H1 (cell line): ENCODE measurements around the gene MACROD1. TPM values are rescaled to one million over a fixed set of nuclear protein-coding genes. Genes with fewer than 3 reads are reported as not detected.

Experiments
- CTCF ChIA-PET: fragments of 300-600 bp; sonication (Branson Sonifier 250); formaldehyde crosslinking; loops from one replicate; lab custom pipeline; 2021; ENCODE audit not compliant: partially characterized antibody; lab: Charles Lee
- POLR2A ChIA-PET: fragments of 300-600 bp; sonication (Branson Sonifier 250); formaldehyde crosslinking; loops from one replicate; lab custom pipeline; 2021; ENCODE audit warnings: inconsistent platforms; ENCODE audit not compliant: partially characterized antibody; lab: Charles Lee
- DNase-seq, 2 experiments: peaks; one replicate each; pipeline versions ENCODE4 v3.0.0 to v3.0.0-alpha.2; 2010 to 2022; ENCODE audit warnings: low spot score in 2 of 2, low read depth in 1 of 2, mixed read lengths in 1 of 2
- FAIRE-seq: peaks from 2 replicates; lab custom pipeline; 2011; peaks lifted over from hg19 to GRCh38; lab: Jason Lieb, UNC
- H2AFZ ChIP-seq: 2 replicates; pipeline ENCODE4 v1.8.1; 2012; ENCODE audit warnings: low read length, inconsistent platforms
- H2AK5ac ChIP-seq: 2 replicates; pipeline ENCODE4 v1.6.1; 2013; ENCODE audit warnings: low read depth, low read length
- H2BK120ac ChIP-seq: replicated peaks from 2 replicates; pipeline ENCODE3; 2013; ENCODE audit warnings: low read depth, low read length, inconsistent platforms
- H2BK12ac ChIP-seq: 2 replicates; pipeline ENCODE4 v1.6.1; 2013; ENCODE audit warnings: low read depth, low read length
- H2BK15ac ChIP-seq: 2 replicates; pipeline ENCODE4 v1.6.1; 2013; ENCODE audit warnings: low read length
- H2BK20ac ChIP-seq: 2 replicates; pipeline ENCODE4 v1.6.1; 2013; ENCODE audit warnings: low read length
- H2BK5ac ChIP-seq: 2 replicates; pipeline ENCODE4 v1.6.1; 2013; ENCODE audit warnings: low read depth, low read length
- H3K14ac ChIP-seq: 2 replicates; pipeline ENCODE4 v1.6.1; 2013; ENCODE audit warnings: inconsistent platforms; ENCODE audit not compliant: insufficient read length
- H3K18ac ChIP-seq: 2 replicates; pipeline ENCODE4 v1.6.1; 2013; ENCODE audit warnings: low read length; ENCODE audit errors: extremely low read depth
- H3K23ac ChIP-seq: 2 replicates; pipeline ENCODE4 v1.6.1; 2013; ENCODE audit warnings: inconsistent platforms; ENCODE audit not compliant: insufficient read length
- H3K23me2 ChIP-seq: 2 replicates; pipeline ENCODE4 v1.6.1; 2013; ENCODE audit warnings: low read depth, low read length
- H3K27ac ChIP-seq: 2 replicates; pipeline ENCODE4 v1.6.1; 2011; ENCODE audit warnings: low read depth, low read length, inconsistent platforms
- H3K27me3 ChIP-seq, 4 experiments: replicated peaks in 1 of 4; 1 replicate in 1 of 4; 2 replicates in 3 of 4; pipeline versions ENCODE4 v1.6.1 to v1.8.1; 2011 to 2013; ENCODE audit warnings: low read length in 3 of 4, mild to moderate bottlenecking in 3 of 4, inconsistent platforms in 2 of 4, mixed read lengths in 2 of 4, moderate library complexity in 1 of 4; ENCODE audit not compliant: control insufficient read depth in 3 of 4, insufficient read depth in 3 of 4; ENCODE audit errors: extremely low read depth in 1 of 4
- H3K36me3 ChIP-seq, 4 experiments: 2 replicates each; pipeline versions ENCODE4 v1.6.1 to v1.8.1; 2011 to 2013; ENCODE audit warnings: mild to moderate bottlenecking in 4 of 4, low read length in 3 of 4, moderate library complexity in 2 of 4, control low read depth in 1 of 4, inconsistent platforms in 1 of 4; ENCODE audit not compliant: insufficient read depth in 4 of 4, control insufficient read depth in 2 of 4
- H3K4ac ChIP-seq: replicated peaks from 2 replicates; pipeline ENCODE3; 2013; ENCODE audit warnings: low read length, low read depth, mixed read lengths, inconsistent platforms; ENCODE audit not compliant: insufficient read length
- H3K4me1 ChIP-seq, 4 experiments: replicated peaks in 1 of 4; 1 replicate in 1 of 4; 2 replicates in 3 of 4; pipeline versions ENCODE4 v1.6.1 to v1.8.1; 2011 to 2013; ENCODE audit warnings: low read length in 3 of 4, inconsistent platforms in 2 of 4, mixed read lengths in 1 of 4; ENCODE audit not compliant: insufficient read depth in 4 of 4, control insufficient read depth in 3 of 4
- H3K4me2 ChIP-seq, 2 experiments: 2 replicates each; pipeline versions ENCODE4 v1.6.1 to v1.8.1; 2011 to 2013; ENCODE audit warnings: low read depth in 2 of 2, low read length in 2 of 2, control low read depth in 1 of 2, inconsistent platforms in 1 of 2, mild to moderate bottlenecking in 1 of 2; ENCODE audit not compliant: insufficient read depth in 1 of 2
- H3K4me3 ChIP-seq, 4 experiments: fragments of 200-600, 300-600 bp in 1 of 4; sonication (generic), shearing (Covaris generic), sonication (Bioruptor Twin) in 1 of 4; 2 replicates each; pipeline versions ENCODE4 v1.5.1 to v1.8.1; 2011 to 2016; ENCODE audit warnings: low read length in 4 of 4, low read depth in 3 of 4, control low read depth in 2 of 4, inconsistent platforms in 2 of 4, mild to moderate bottlenecking in 2 of 4, mixed read lengths in 1 of 4, moderate library complexity in 1 of 4; ENCODE audit not compliant: insufficient read depth in 2 of 4; ENCODE audit errors: extremely low read depth in 1 of 4
- H3K56ac ChIP-seq: replicated peaks from 2 replicates; pipeline ENCODE3; 2013; ENCODE audit warnings: low read depth, mild to moderate bottlenecking, mixed read lengths, low read length, inconsistent platforms; ENCODE audit not compliant: insufficient read length
- H3K79me1 ChIP-seq: 2 replicates; pipeline ENCODE4 v1.6.1; 2013; ENCODE audit warnings: low read depth, low read length, control low read depth
- H3K79me2 ChIP-seq, 2 experiments: 2 replicates each; pipeline versions ENCODE4 v1.6.1 to v1.8.1; 2012 to 2013; ENCODE audit warnings: low read length in 2 of 2, mild to moderate bottlenecking in 2 of 2, inconsistent platforms in 1 of 2; ENCODE audit not compliant: insufficient read depth in 2 of 2, control insufficient read depth in 1 of 2
- H3K9ac ChIP-seq, 4 experiments: replicated peaks in 1 of 4; 1 replicate in 1 of 4; 2 replicates in 3 of 4; pipeline versions ENCODE4 v1.6.1 to v1.8.1; 2011 to 2013; ENCODE audit warnings: low read depth in 3 of 4, low read length in 3 of 4, control low read depth in 2 of 4, mild to moderate bottlenecking in 2 of 4, moderate library complexity in 2 of 4, inconsistent platforms in 1 of 4; ENCODE audit errors: extremely low read depth in 1 of 4
- H3K9me3 ChIP-seq, 2 experiments: 2 replicates each; pipeline versions ENCODE4 v1.6.1 to v1.8.1; 2012 to 2013; ENCODE audit warnings: mild to moderate bottlenecking in 2 of 2, moderate library complexity in 2 of 2, control low read depth in 1 of 2, inconsistent platforms in 1 of 2, low read depth in 1 of 2, low read length in 1 of 2, mixed read lengths in 1 of 2; ENCODE audit not compliant: insufficient read depth in 2 of 2
- H4K20me1 ChIP-seq, 2 experiments: replicated peaks in 1 of 2; 2 replicates each; pipeline versions ENCODE3 to v1.8.1; 2011 to 2013; ENCODE audit warnings: inconsistent platforms in 2 of 2, low read length in 2 of 2, mild to moderate bottlenecking in 1 of 2; ENCODE audit not compliant: insufficient read depth in 2 of 2, control insufficient read depth in 1 of 2
- H4K5ac ChIP-seq: 2 replicates; pipeline ENCODE4 v1.6.1; 2013; ENCODE audit warnings: low read length, low read depth, mixed read lengths, inconsistent platforms; ENCODE audit not compliant: insufficient read length
- H4K8ac ChIP-seq: 2 replicates; pipeline ENCODE4 v1.8.0; 2013; ENCODE audit warnings: mild to moderate bottlenecking, moderate library complexity, low read length, inconsistent platforms; ENCODE audit not compliant: insufficient read depth; ENCODE audit errors: extremely low read depth
- H4K91ac ChIP-seq: replicated peaks from 2 replicates; pipeline ENCODE3; 2013; ENCODE audit warnings: low read length, mixed read lengths, inconsistent platforms; ENCODE audit not compliant: insufficient read length
- BCL11A ChIP-seq, 2 experiments: IDR thresholded peaks; one replicate each; pipeline ENCODE4 v1.6.1; 2011; ENCODE audit warnings: low read depth in 2 of 2, low read length in 2 of 2, mild to moderate bottlenecking in 2 of 2
- CEBPB ChIP-seq: IDR thresholded peaks from 2 replicates; pipeline ENCODE4 v1.6.1; 2012; ENCODE audit warnings: low read depth, low read length
- EGR1 ChIP-seq: IDR thresholded peaks from 2 replicates; pipeline ENCODE4 v1.6.1; 2011; ENCODE audit warnings: low read depth, low read length, borderline replicate concordance
- HDAC2 ChIP-seq, 2 experiments: fragments of 300-600 bp in 1 of 2; sonication (generic) in 1 of 2; IDR thresholded peaks; 2 replicates each; pipeline ENCODE4 v1.6.1; 2011 to 2012; ENCODE audit warnings: low read depth in 2 of 2, low read length in 2 of 2, mild to moderate bottlenecking in 2 of 2, moderate library complexity in 2 of 2, borderline replicate concordance in 1 of 2, inconsistent platforms in 1 of 2
- HDAC6 ChIP-seq: IDR thresholded peaks from one replicate; pipeline ENCODE4 v1.7.1; 2012; ENCODE audit warnings: low read depth, mild to moderate bottlenecking, inconsistent platforms, low read length, moderate library complexity
- JUND ChIP-seq: IDR thresholded peaks from 2 replicates; pipeline ENCODE4 v1.6.1; 2011; ENCODE audit warnings: mild to moderate bottlenecking, improper control_type of control experiment, low read length
- KDM1A ChIP-seq: fragments of 200-600, 300-600 bp; sonication (generic); IDR thresholded peaks from 2 replicates; pipeline ENCODE4 v1.7.1; 2016; ENCODE audit warnings: mild to moderate bottlenecking, low read length, borderline replicate concordance
- MAFK ChIP-seq: IDR thresholded peaks from 2 replicates; pipeline ENCODE4 v1.6.1; 2012; ENCODE audit warnings: low read depth, mild to moderate bottlenecking, improper control_type of control experiment, low read length
- RBBP5 ChIP-seq: IDR thresholded peaks from 2 replicates; pipeline ENCODE4 v1.7.1; 2012; ENCODE audit warnings: low read depth, mild to moderate bottlenecking, inconsistent platforms, low read length, moderate library complexity, borderline replicate concordance
- RFX5 ChIP-seq: IDR thresholded peaks from 2 replicates; pipeline ENCODE4 v1.6.1; 2011; ENCODE audit warnings: low read depth, low read length, improper control_type of control experiment, borderline replicate concordance
- RXRA ChIP-seq: IDR thresholded peaks from 2 replicates; pipeline ENCODE4 v1.6.1; 2011; ENCODE audit warnings: low read depth, mild to moderate bottlenecking, low read length, moderate library complexity; ENCODE audit not compliant: insufficient read depth
- SUZ12 ChIP-seq: fragments of 200-600 bp; sonication (generic); IDR thresholded peaks from 2 replicates; pipeline ENCODE4 v1.6.1; 2012; ENCODE audit warnings: mild to moderate bottlenecking, inconsistent platforms, low read length, moderate library complexity, mixed read lengths
- ZNF274 ChIP-seq: IDR thresholded peaks from 2 replicates; pipeline ENCODE4 v1.7.0; 2012; ENCODE audit warnings: low read length, borderline replicate concordance; ENCODE audit errors: extremely low read depth
- WGBS, 2 experiments: shearing (Covaris generic) in 1 of 2; methylation state at CpG; one replicate each; pipeline versions ENCODE4 v1.1.6 to v1.1.7; 2013 to 2015; ENCODE audit warnings: low lambda C conversion rate in 2 of 2, mixed read lengths in 2 of 2, inconsistent platforms in 1 of 2, low coverage in 1 of 2, missing lambda C conversion rate in 1 of 2; ENCODE audit not compliant: insufficient replicate concordance in 2 of 2, insufficient coverage in 1 of 2, insufficient read length in 1 of 2; ENCODE audit errors: extremely low coverage in 1 of 2, missing lambda C conversion rate in 1 of 2; 5-methylcytosine and 5-hydroxymethylcytosine counted together
- polyA plus RNA-seq, 7 experiments: library from polyadenylated mRNA; depleted of rRNA in 3 of 7; stranded (reverse) in 5 of 7; unstranded in 2 of 7; fragments of >200 nt in 5 of 7; fragments of 200-250 nt in 2 of 7; gene quantifications; 1 replicate in 5 of 7; 2 replicates in 1 of 7; 4 replicates in 1 of 7; pipeline versions ENCODE4 v1.2.1 to v1.2.3, GENCODE V29; 2011 to 2013; ENCODE audit warnings: missing spikeins in 2 of 7, mixed read lengths in 2 of 7
- total RNA-seq: library from RNA; stranded (reverse); fragmentation: NEBNext Ultra II Directional; extraction: Animal tissue kit (Norgen Biotek cat#: 25700); gene quantifications from 2 replicates; pipeline ENCODE4 v1.2.1, GENCODE V29; 2021

The MACROD1 gene
- total and polyA plus RNA-seq, 2 of the 8 experiments (the other 6 are each of a cell fraction or from before 2014, with no cell fraction given): 19.5 to 34.1 TPM

DNA sequence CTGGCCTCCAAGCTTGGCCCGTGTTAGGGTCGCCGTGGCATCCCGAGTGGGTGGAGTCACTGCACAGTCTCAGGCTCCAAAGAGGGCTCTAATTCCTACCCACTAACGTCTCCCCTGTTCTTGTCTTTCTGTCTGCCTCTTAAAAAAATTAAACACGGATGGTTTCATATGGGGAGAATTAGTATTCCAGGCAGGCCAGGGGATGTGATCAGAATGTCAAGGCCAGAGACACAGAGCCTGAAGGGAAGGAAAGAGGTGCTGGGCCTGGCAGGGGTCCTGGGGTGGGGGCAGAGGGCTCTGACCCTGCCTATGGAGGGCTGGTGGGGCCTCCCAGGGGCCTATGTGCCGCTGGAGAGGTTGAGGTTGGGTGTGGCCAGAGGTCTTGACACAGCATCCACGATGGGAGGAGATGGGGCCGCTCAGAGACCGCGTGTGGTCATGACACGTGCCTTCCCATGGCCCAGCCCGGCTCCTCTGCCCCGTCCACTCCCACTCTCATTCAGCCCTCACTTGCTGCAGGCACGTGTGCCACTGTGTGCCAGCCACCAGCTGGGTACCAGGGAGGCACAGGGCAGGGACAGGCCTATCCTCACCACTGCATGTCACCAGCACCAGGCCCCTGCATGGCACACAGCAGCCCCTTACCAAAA is 73.7 kb downstream of the MACROD1 start:
- Histone ChIP-seq H3K9me3 (no peaks in the 10 kb centered on the region), H3K27ac (no peak overlapping the region), H3K79me1 (peaks cover 5% of the 10 kb centered on the region; the same call in 1 of the 2 replicates), H4K5ac (no peak overlapping the region), H2BK15ac (no peak overlapping the region; the same call in 1 of the 2 replicates), H2BK120ac (no peak overlapping the region), H2BK5ac (no peak overlapping the region), H3K36me3 (no peaks in the 10 kb centered on the region), H3K79me2 (no peaks in the 10 kb centered on the region), H3K4me3 (no peak overlapping the region), H2BK20ac (no peak overlapping the region), H3K23ac (no peak overlapping the region), H3K23me2 (no peaks in the 10 kb centered on the region), H3K9ac (no peak overlapping the region), H4K91ac (no peak overlapping the region), H3K18ac (no peak overlapping the region), H2AFZ (no peak overlapping the region), H3K4me2 (no peak overlapping the region), H4K20me1 (peaks cover 18 to 36% of the 10 kb centered on the region in 2 experiments), H3K4me1 (peaks cover 0 to 8% (median 5%) of the 10 kb centered on the region in 4 experiments; a peak in 6 of 7 replicates), H3K56ac (no peak overlapping the region), H2AK5ac (no peak overlapping the region), H3K14ac (no peak overlapping the region), H3K4ac (no peak overlapping the region), H4K8ac (no peak overlapping the region), H3K27me3 (peaks cover 2 to 58% (median 36%) of the 10 kb centered on the region in 4 experiments; a peak in 6 of 7 replicates), H2BK12ac (0 out of 2 replicates have a peak overlapping the region, but pooled peaks have one; percentile 27)
- no peak for FAIRE-seq
- 78% methylated on average over 15 of the region's 15 CpGs; no CpG with 5 or more reads in 1 of the 2 experiments for WGBS, 2 experiments
- CTCF ChIA-PET: interaction anchor here (0.8 to 3.0 kb wide), 8 partner anchors 17 to 92 kb away, joined by 3 to 10 read pairs (median 5); no protein-coding TSS in a partner anchor
- no peak for DNase-seq
- POLR2A ChIA-PET: no interaction called here
- TF ChIP-seq BCL11A (IDR thresholded peaks at IDR 0.05; ENCODE audit: low read depth in 2 of 2, low read length in 2 of 2) (no peak), RBBP5 (no peak), HDAC6 (no peak), JUND (no peak), ZNF274 (no peak), EGR1 (no peak), RFX5 (no peak), CEBPB (no peak), RXRA (no peak), MAFK (no peak), KDM1A (no peak), HDAC2 (IDR thresholded peaks at IDR 0.05; ENCODE audit: borderline replicate concordance in 1 of 2, low read depth in 2 of 2, low read length in 2 of 2) (no peak), SUZ12 (no peak)
